IMR-90 (cell line): ENCODE measurements around the gene PCSK2. TPM values are rescaled to one million over a fixed set of nuclear protein-coding genes. Genes with fewer than 3 reads are reported as not detected.

ENCODE experiments used
- ATAC-seq: fragments of 200-7000 bp; cut with Tn5 transposase; 2 replicates; pipeline ENCODE4 v1.9.1; 2020; ENCODE audit warnings: low read depth, mild to moderate bottlenecking, moderate library complexity
- BruUV-seq: library from RNA; stranded (reverse); fragments of 400-500 nt; replicated peaks from 2 replicates; lab custom pipeline; 2021; lab: Mats Ljungman, UMichigan
- CTCF ChIA-PET: fragments of 300-600 bp; formaldehyde crosslinking; extraction: SDS; loops from one replicate; lab custom pipeline; 2021; ENCODE audit warnings: antibody characterized with exemption; lab: Yijun Ruan, JAX
- POLR2A ChIA-PET: fragments of 300-600 bp; sonication (Branson Sonifier 250); formaldehyde crosslinking; loops from one replicate; lab custom pipeline; 2022; ENCODE audit warnings: antibody characterized with exemption; ENCODE audit not compliant: unreplicated experiment; lab: Charles Lee
- DNase-seq: peaks from one replicate; pipeline ENCODE4 v3.0.0; 2013
- H2AFZ ChIP-seq: replicated peaks from 2 replicates; pipeline ENCODE3; 2013; ENCODE audit warnings: low read length, mild to moderate bottlenecking; ENCODE audit not compliant: poor library complexity
- H2AK5ac ChIP-seq: 2 replicates; pipeline ENCODE4 v1.6.1; 2013; ENCODE audit warnings: low read depth, low read length, inconsistent platforms
- H2AK9ac ChIP-seq: replicated peaks from 2 replicates; pipeline ENCODE3; 2013; ENCODE audit warnings: mild to moderate bottlenecking, low read depth, low read length, moderate library complexity; ENCODE audit not compliant: poor library complexity
- H2BK120ac ChIP-seq: 2 replicates; pipeline ENCODE4 v1.6.1; 2013; ENCODE audit warnings: low read depth, low read length, inconsistent platforms
- H2BK15ac ChIP-seq: 3 replicates; pipeline ENCODE4 v1.6.1; 2013; ENCODE audit warnings: low read depth, low read length, inconsistent platforms
- H2BK20ac ChIP-seq: 2 replicates; pipeline ENCODE4 v1.6.1; 2013; ENCODE audit warnings: low read depth, mild to moderate bottlenecking, inconsistent platforms, low read length, moderate library complexity
- H2BK5ac ChIP-seq: 2 replicates; pipeline ENCODE4 v1.6.1; 2013; ENCODE audit warnings: mild to moderate bottlenecking, low read depth, low read length, inconsistent platforms; ENCODE audit not compliant: poor library complexity, severe bottlenecking
- H3K14ac ChIP-seq: replicated peaks from 2 replicates; pipeline ENCODE4 v1.6.1; 2013; ENCODE audit warnings: low read depth, low read length, inconsistent platforms
- H3K18ac ChIP-seq: 2 replicates; pipeline ENCODE4 v1.6.1; 2013; ENCODE audit warnings: low read depth, low read length, control low read depth
- H3K23ac ChIP-seq: 2 replicates; pipeline ENCODE4 v1.6.1; 2013; ENCODE audit warnings: low read depth, low read length, inconsistent platforms
- H3K27ac ChIP-seq: 2 replicates; pipeline ENCODE4 v1.5.1; 2013; ENCODE audit warnings: mild to moderate bottlenecking, control low read depth, low read length; ENCODE audit not compliant: insufficient read depth
- H3K27me3 ChIP-seq: 2 replicates; pipeline ENCODE4 v1.6.1; 2013; ENCODE audit warnings: low read length; ENCODE audit not compliant: control insufficient read depth, insufficient read depth
- H3K36me3 ChIP-seq: 2 replicates; pipeline ENCODE4 v1.6.1; 2013; ENCODE audit warnings: low read length, mixed read lengths; ENCODE audit not compliant: control insufficient read depth, insufficient read depth
- H3K4ac ChIP-seq: 2 replicates; pipeline ENCODE4 v1.6.1; 2013; ENCODE audit warnings: low read depth, low read length, inconsistent platforms
- H3K4me1 ChIP-seq: 2 replicates; pipeline ENCODE4 v1.6.1; 2013; ENCODE audit warnings: low read length, mixed read lengths; ENCODE audit not compliant: control insufficient read depth, insufficient read depth
- H3K4me2 ChIP-seq: 2 replicates; pipeline ENCODE4 v1.6.1; 2013; ENCODE audit warnings: low read depth, mild to moderate bottlenecking, control low read depth, low read length, moderate library complexity
- H3K4me3 ChIP-seq: 2 replicates; pipeline ENCODE4 v1.5.1; 2013; ENCODE audit warnings: low read depth, mild to moderate bottlenecking, control low read depth, low read length, moderate library complexity; ENCODE audit not compliant: insufficient read depth
- H3K56ac ChIP-seq: 2 replicates; pipeline ENCODE4 v1.6.1; 2013; ENCODE audit warnings: low read length, inconsistent platforms; ENCODE audit not compliant: insufficient read depth; ENCODE audit errors: extremely low read depth
- H3K79me1 ChIP-seq, 2 experiments: 2 replicates each; pipeline ENCODE4 v1.6.1; 2013; ENCODE audit warnings: low read length in 2 of 2, inconsistent platforms in 1 of 2, low read depth in 1 of 2
- H3K9ac ChIP-seq: 2 replicates; pipeline ENCODE4 v1.6.1; 2013; ENCODE audit warnings: low read depth, low read length, control low read depth
- H3K9me1 ChIP-seq: 2 replicates; pipeline ENCODE4 v1.6.1; 2013; ENCODE audit warnings: low read length, inconsistent platforms; ENCODE audit not compliant: insufficient read depth
- H3K9me3 ChIP-seq: 2 replicates; pipeline ENCODE4 v1.6.1; 2013; ENCODE audit warnings: low read length; ENCODE audit not compliant: control insufficient read depth, insufficient read depth
- H4K20me1 ChIP-seq: 2 replicates; pipeline ENCODE4 v1.6.1; 2013; ENCODE audit warnings: low read length, inconsistent platforms; ENCODE audit not compliant: insufficient read depth
- H4K5ac ChIP-seq: 2 replicates; pipeline ENCODE4 v1.6.1; 2013; ENCODE audit warnings: mild to moderate bottlenecking, low read depth, low read length, control low read depth
- H4K8ac ChIP-seq, 2 experiments: 2 replicates each; pipeline ENCODE4 v1.6.1; 2013; ENCODE audit warnings: low read depth in 2 of 2, low read length in 2 of 2, control low read depth in 1 of 2, inconsistent platforms in 1 of 2
- H4K91ac ChIP-seq: 2 replicates; pipeline ENCODE4 v1.6.1; 2013; ENCODE audit warnings: low read depth, low read length, inconsistent platforms; ENCODE audit not compliant: insufficient read depth
- BHLHE40 ChIP-seq: fragments of 150-350 bp; IDR thresholded peaks from 2 replicates; pipeline ENCODE4 v1.6.1; 2016; ENCODE audit warnings: mild to moderate bottlenecking, low read depth, low read length
- CEBPB ChIP-seq: IDR thresholded peaks from 2 replicates; pipeline ENCODE4 v1.6.1; 2012; ENCODE audit warnings: low read depth, low read length, improper control_type of control experiment
- CHD1 ChIP-seq: IDR thresholded peaks from 2 replicates; pipeline ENCODE4 v1.6.1; 2012; ENCODE audit warnings: low read depth, low read length, improper control_type of control experiment
- CTCF ChIP-seq: conservative IDR thresholded peaks from 2 replicates; pipeline ENCODE4 v1.5.1; 2012; ENCODE audit warnings: mild to moderate bottlenecking, low read depth, low read length, improper control_type of control experiment
- ELK1 ChIP-seq: fragments of 150-350 bp; IDR thresholded peaks from 2 replicates; pipeline ENCODE4 v1.6.1; 2016; ENCODE audit warnings: low read depth, mild to moderate bottlenecking, low read length, moderate library complexity, borderline replicate concordance
- FOS ChIP-seq: fragments of 150-350 bp; IDR thresholded peaks from 2 replicates; pipeline ENCODE4 v1.6.1; 2016; ENCODE audit warnings: low read depth, low read length
- MAFK ChIP-seq: IDR thresholded peaks from 2 replicates; pipeline ENCODE4 v1.6.1; 2012; ENCODE audit warnings: low read depth, low read length, improper control_type of control experiment
- MAZ ChIP-seq: IDR thresholded peaks from 2 replicates; pipeline ENCODE4 v1.6.1; 2012; ENCODE audit warnings: low read depth, mild to moderate bottlenecking, low read length, improper control_type of control experiment, moderate library complexity, borderline replicate concordance
- MXI1 ChIP-seq: IDR thresholded peaks from 2 replicates; pipeline ENCODE4 v1.6.1; 2012; ENCODE audit warnings: low read depth, mild to moderate bottlenecking, low read length, moderate library complexity, borderline replicate concordance
- NFE2L2 ChIP-seq: fragments of 150-350 bp; IDR thresholded peaks from 2 replicates; pipeline ENCODE4 v1.6.1; 2016; ENCODE audit warnings: low read depth, mild to moderate bottlenecking, low read length
- POLR2A ChIP-seq: IDR thresholded peaks from 2 replicates; pipeline ENCODE4 v1.6.1; 2012; ENCODE audit warnings: mild to moderate bottlenecking, low read depth, low read length
- RAD21 ChIP-seq: IDR thresholded peaks from 2 replicates; pipeline ENCODE4 v1.6.1; 2012; ENCODE audit warnings: low read length, improper control_type of control experiment
- RCOR1 ChIP-seq: IDR thresholded peaks from 2 replicates; pipeline ENCODE4 v1.6.1; 2012; ENCODE audit warnings: mild to moderate bottlenecking, low read length, improper control_type of control experiment; ENCODE audit not compliant: insufficient replicate concordance
- RFX5 ChIP-seq: IDR thresholded peaks from 2 replicates; pipeline ENCODE4 v1.8.0; 2012; ENCODE audit warnings: low read depth, mild to moderate bottlenecking, low read length, moderate library complexity
- SMC3 ChIP-seq: fragments of 150-350 bp; IDR thresholded peaks from 2 replicates; pipeline ENCODE4 v1.6.1; 2016; ENCODE audit warnings: low read depth, mild to moderate bottlenecking, antibody characterized with exemption, low read length, moderate library complexity
- USF2 ChIP-seq: fragments of 150-350 bp; IDR thresholded peaks from 2 replicates; pipeline ENCODE4 v1.6.1; 2017; ENCODE audit warnings: mild to moderate bottlenecking, antibody characterized with exemption, low read length, low read depth
- WGBS, 2 experiments: methylation state at CpG; one replicate each; pipeline versions ENCODE4 v1.1.5 to v1.1.7; 2013; ENCODE audit warnings: missing lambda C conversion rate in 2 of 2; ENCODE audit not compliant: insufficient read length in 1 of 2; ENCODE audit errors: extremely low coverage in 2 of 2; 5-methylcytosine and 5-hydroxymethylcytosine counted together
- dilution Hi-C: fragments of 300-500 bp; cut with HindIII; formaldehyde crosslinking; loops from one replicate; pipeline ENCODE4 v1.14.3; 2018; ENCODE audit warnings: low sequenced_read_pairs; ENCODE audit not compliant: unreplicated experiment
- in situ Hi-C: fragments of 300-500 bp; cut with MboI; formaldehyde crosslinking; loops from 3 replicates; pipeline ENCODE4 v1.14.3; 2019; ENCODE audit warnings: low sequenced_read_pairs, inconsistent platforms, mixed read lengths
- intact Hi-C: fragments of 100-400 bp; cut with micrococcal nuclease; formaldehyde crosslinking; loops from 2 replicates; pipeline ENCODE4 v1.10.0; 2022
- polyA plus RNA-seq, 3 experiments: library from polyadenylated mRNA; depleted of rRNA; stranded (reverse); fragments of >200 nt; gene quantifications; 2 replicates each; pipeline ENCODE4 v1.2.3, GENCODE V29; 2012; ENCODE audit warnings: low replicate concordance in 1 of 3
- total RNA-seq: library from RNA; depleted of rRNA; stranded (reverse); fragments of >200 nt; gene quantifications from 2 replicates; pipeline ENCODE4 v1.2.3, GENCODE V29; 2012

PCSK2 gene
- total and polyA plus RNA-seq, 2 of the 4 experiments (the other 2 are of a cell fraction): not detected

- TF ChIP-seq CEBPB (no peak), POLR2A (no peak), CHD1 (no peak), MAZ (no peak), USF2 (no peak), MAFK (no peak), RFX5 (no peak), CTCF (no peak), NFE2L2 (no peak), RAD21 (no peak), RCOR1 (no peak), SMC3 (no peak), ELK1 (no peak), FOS (no peak), BHLHE40 (no peak), MXI1 (no peak)
Measured at GRCh38 chr20:17524560-17524959, 297.7 kb downstream of the PCSK2 start.

More at GRCh38 chr20:17524560-17524959, 297.7 kb downstream of the PCSK2 start:
- ChIA-PET POLR2A (no interaction called here), CTCF (no interaction called here)
- Histone ChIP-seq H3K27me3 (peaks cover 5% of the 10 kb centered on the region; the same call in 1 of the 2 replicates), H3K14ac (no peak overlapping the region), H3K4ac (no peak overlapping the region), H3K79me1 (no peaks in the 10 kb centered on the region), H2BK20ac (no peak overlapping the region), H3K9me3 (no peaks in the 10 kb centered on the region), H3K56ac (no peak overlapping the region), H2AK9ac (no peak overlapping the region), H3K9ac (no peak overlapping the region), H4K5ac (no peak overlapping the region), H2BK15ac (no peak overlapping the region), H4K20me1 (no peaks in the 10 kb centered on the region), H4K8ac (no peak overlapping the region), H3K9me1 (no peaks in the 10 kb centered on the region), H3K4me1 (no peaks in the 10 kb centered on the region), H3K36me3 (no peaks in the 10 kb centered on the region), H3K23ac (no peak overlapping the region), H2BK5ac (no peak overlapping the region), H2BK120ac (no peak overlapping the region), H3K27ac (no peak overlapping the region), H4K91ac (no peak overlapping the region), H2AK5ac (no peak overlapping the region), H3K4me3 (no peak overlapping the region), H2AFZ (no peak overlapping the region), H3K4me2 (no peak overlapping the region), H3K18ac (no peak overlapping the region)
- in situ Hi-C loops: no loop called here
- intact Hi-C loops: no loop called here
- DNase-seq: no peak
- no TSS peak for BruUV-seq
- WGBS, 2 experiments: 67% methylated on average over 1 of the region's 8 CpGs; no CpG with 5 or more reads in 1 of the 2 experiments
- ATAC-seq: no peak
- dilution Hi-C loops: no loop called here
